Neural progenitor cell (in vitro differentiated cells): ENCODE results near the gene MERTK.

ENCODE experiments used
- EZH2 ChIP-seq: fragments of 200-600 bp; sonication (generic); IDR thresholded peaks from 2 replicates; pipeline ENCODE4 v1.6.1; 2017; ENCODE audit warnings: antibody characterized with exemption, mild to moderate bottlenecking, moderate library complexity
- TF ChIP-seq, protein P1 (sequence below): fragments of 200-600 bp; sonication (generic); IDR thresholded peaks from 2 replicates; pipeline ENCODE4 v1.5.1; 2017; ENCODE audit warnings: antibody characterized with exemption, mild to moderate bottlenecking

DNA sequence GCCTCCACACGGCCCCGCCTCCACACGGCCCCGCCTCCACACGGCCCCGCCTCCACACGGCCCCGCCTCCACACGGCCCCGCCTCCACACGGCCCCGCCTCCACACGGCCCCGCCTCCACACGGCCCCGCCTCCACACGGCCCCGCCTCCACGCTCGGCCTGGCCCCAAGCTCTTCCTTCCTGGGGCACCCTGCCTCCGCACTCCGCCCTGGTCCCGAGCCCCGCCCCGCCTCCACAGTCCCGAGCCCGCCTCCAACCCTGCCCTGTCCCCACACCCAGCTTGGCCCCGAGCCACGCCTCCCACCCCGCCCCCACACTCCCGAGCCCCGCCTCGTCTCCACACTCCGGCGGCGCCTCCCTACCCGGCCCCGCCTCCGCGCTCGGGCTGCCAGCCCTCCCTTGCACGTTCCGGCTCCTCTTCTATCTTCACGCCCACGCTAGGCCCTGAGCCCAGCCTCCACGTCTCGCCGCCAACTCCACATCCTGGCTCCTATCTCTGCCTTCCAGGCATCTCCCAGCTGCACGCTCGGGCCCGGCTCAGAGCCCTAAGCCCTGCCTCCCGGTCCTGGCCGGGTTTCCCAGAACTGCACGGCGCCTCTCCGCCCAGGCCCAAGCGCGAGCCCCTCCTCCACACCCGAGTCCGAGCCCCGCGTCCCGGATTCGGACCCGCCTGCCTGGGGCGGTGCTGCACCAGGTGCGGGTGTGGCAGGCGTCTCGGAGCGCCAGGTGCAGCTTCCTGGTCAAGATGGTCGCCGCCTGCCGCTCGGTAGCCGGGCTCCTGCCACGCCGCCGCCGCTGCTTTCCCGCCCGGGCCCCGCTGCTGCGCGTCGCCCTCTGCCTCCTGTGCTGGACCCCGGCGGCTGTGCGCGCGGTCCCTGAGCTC, 156.7 kb downstream of the MERTK start, which contains the start of gene TMEM87B:
- TF ChIP-seq, protein P1, sequence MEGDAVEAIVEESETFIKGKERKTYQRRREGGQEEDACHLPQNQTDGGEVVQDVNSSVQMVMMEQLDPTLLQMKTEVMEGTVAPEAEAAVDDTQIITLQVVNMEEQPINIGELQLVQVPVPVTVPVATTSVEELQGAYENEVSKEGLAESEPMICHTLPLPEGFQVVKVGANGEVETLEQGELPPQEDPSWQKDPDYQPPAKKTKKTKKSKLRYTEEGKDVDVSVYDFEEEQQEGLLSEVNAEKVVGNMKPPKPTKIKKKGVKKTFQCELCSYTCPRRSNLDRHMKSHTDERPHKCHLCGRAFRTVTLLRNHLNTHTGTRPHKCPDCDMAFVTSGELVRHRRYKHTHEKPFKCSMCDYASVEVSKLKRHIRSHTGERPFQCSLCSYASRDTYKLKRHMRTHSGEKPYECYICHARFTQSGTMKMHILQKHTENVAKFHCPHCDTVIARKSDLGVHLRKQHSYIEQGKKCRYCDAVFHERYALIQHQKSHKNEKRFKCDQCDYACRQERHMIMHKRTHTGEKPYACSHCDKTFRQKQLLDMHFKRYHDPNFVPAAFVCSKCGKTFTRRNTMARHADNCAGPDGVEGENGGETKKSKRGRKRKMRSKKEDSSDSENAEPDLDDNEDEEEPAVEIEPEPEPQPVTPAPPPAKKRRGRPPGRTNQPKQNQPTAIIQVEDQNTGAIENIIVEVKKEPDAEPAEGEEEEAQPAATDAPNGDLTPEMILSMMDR = no peak
- TF ChIP-seq EZH2 = no peak
